HEK293T (cell line): ENCODE data around the gene MARF1.

Source experiments
- CTCF ChIA-PET: fragments of 350-600 bp; formaldehyde crosslinking; extraction: SDS; loops from one replicate; lab custom pipeline; 2021; ENCODE audit warnings: antibody characterized with exemption, inconsistent platforms; lab: Yijun Ruan, JAX
- POLR2A ChIA-PET: fragments of 350-600 bp; formaldehyde crosslinking; extraction: SDS; loops from one replicate; lab custom pipeline; 2020; ENCODE audit warnings: antibody characterized with exemption, inconsistent platforms; lab: Yijun Ruan, JAX
- DNase-seq: peaks from one replicate; pipeline ENCODE4 v3.0.0; 2012; ENCODE audit warnings: mixed read lengths; ENCODE audit errors: extremely low spot score
- ARNT ChIP-seq: fragments of 450-650 bp; IDR thresholded peaks from 2 replicates; pipeline ENCODE4 v1.6.1; 2017; ENCODE audit warnings: mild to moderate bottlenecking
- BHLHE40 ChIP-seq: fragments of 450-650 bp; IDR thresholded peaks from 2 replicates; pipeline ENCODE4 v1.6.1; 2016; ENCODE audit warnings: mild to moderate bottlenecking, moderate library complexity, borderline replicate concordance
- CTBP1 ChIP-seq: fragments of 450-650 bp; IDR thresholded peaks from 2 replicates; pipeline ENCODE4 v1.6.1; 2016; ENCODE audit warnings: borderline replicate concordance
- ELF4 ChIP-seq: fragments of 450-650 bp; IDR thresholded peaks from 2 replicates; pipeline ENCODE4 v1.6.1; 2017; ENCODE audit warnings: antibody characterized with exemption
- FOXA1 ChIP-seq: fragments of 450-650 bp; IDR thresholded peaks from 2 replicates; pipeline ENCODE4 v1.6.1; 2016; ENCODE audit warnings: mild to moderate bottlenecking
- FOXK2 ChIP-seq: fragments of 450-650 bp; IDR thresholded peaks from 2 replicates; pipeline ENCODE4 v1.6.1; 2016; ENCODE audit warnings: mild to moderate bottlenecking
- FOXM1 ChIP-seq: fragments of 450-650 bp; IDR thresholded peaks from 2 replicates; pipeline ENCODE4 v1.6.1; 2017; ENCODE audit warnings: mild to moderate bottlenecking, borderline replicate concordance
- HDGF ChIP-seq: fragments of 450-650 bp; IDR thresholded peaks from 2 replicates; pipeline ENCODE4 v1.6.1; 2017; ENCODE audit warnings: antibody characterized with exemption, borderline replicate concordance
- L3MBTL2 ChIP-seq: fragments of 450-650 bp; conservative IDR thresholded peaks from 2 replicates; pipeline ENCODE4 v1.6.1; 2016; ENCODE audit warnings: mild to moderate bottlenecking
- LEF1 ChIP-seq: fragments of 450-650 bp; IDR thresholded peaks from 2 replicates; pipeline ENCODE4 v1.6.1; 2017; ENCODE audit warnings: mild to moderate bottlenecking, borderline replicate concordance
- NFRKB ChIP-seq: fragments of 450-650 bp; IDR thresholded peaks from 2 replicates; pipeline ENCODE4 v1.6.1; 2016; ENCODE audit warnings: mild to moderate bottlenecking, moderate library complexity
- PKNOX1 ChIP-seq: fragments of 450-650 bp; IDR thresholded peaks from 2 replicates; pipeline ENCODE4 v1.6.1; 2016
- SP1 ChIP-seq: fragments of 450-650 bp; IDR thresholded peaks from 2 replicates; pipeline ENCODE4 v1.6.1; 2017
- SUZ12 ChIP-seq: fragments of 450-650 bp; IDR thresholded peaks from 2 replicates; pipeline ENCODE4 v1.6.1; 2016; ENCODE audit warnings: mild to moderate bottlenecking
- TARDBP ChIP-seq: fragments of 450-650 bp; IDR thresholded peaks from 2 replicates; pipeline ENCODE4 v1.6.1; 2016
- ZNF384 ChIP-seq: fragments of 450-650 bp; IDR thresholded peaks from 2 replicates; pipeline ENCODE4 v1.6.1; 2016

The MARF1 gene

GRCh38 chr16:15644267-15644961, 1.5 kb upstream of the MARF1 start:
- TF ChIP-seq ELF4, result no peak
- 0 out of 2 replicates have a peak, but pooled peaks have one; percentile 29 for TF ChIP-seq ZNF384
- no peak for TF ChIP-seq CTBP1
- POLR2A ChIA-PET, result interaction anchor here (0.7 to 1.1 kb wide), 4 partner anchors 9 to 111 kb away, joined by 3 to 4 read pairs (median 3); no protein-coding TSS in a partner anchor
- CTCF ChIA-PET, result interaction anchor here (0.7 kb wide), 1 partner anchor 61 kb away, joined by 3 read pairs; no protein-coding TSS in a partner anchor
- DNase-seq, result no peak

GRCh38 chr16:15643946-15644250, 944 bp upstream of the MARF1 start:
- POLR2A ChIA-PET, result interaction anchor here (0.7 to 1.5 kb wide), 5 partner anchors 9 to 114 kb away, joined by 3 to 4 read pairs (median 3); no protein-coding TSS in a partner anchor
- CTCF ChIA-PET, result interaction anchor here (0.7 kb wide), 1 partner anchor 61 kb away, joined by 3 read pairs; no protein-coding TSS in a partner anchor
- no peak for TF ChIP-seq SUZ12
- TF ChIP-seq ZNF384, result no peak
- TF ChIP-seq ELF4, result no peak
- no peak for TF ChIP-seq LEF1
- TF ChIP-seq L3MBTL2, result no peak
- no peak for TF ChIP-seq CTBP1
- TF ChIP-seq TARDBP, result no peak
- TF ChIP-seq FOXM1, result no peak
- TF ChIP-seq SP1, result no peak
- TF ChIP-seq FOXA1, result no peak
- no peak for TF ChIP-seq FOXK2
- TF ChIP-seq ARNT, result no peak
- no peak for TF ChIP-seq BHLHE40
- TF ChIP-seq NFRKB, result no peak
- TF ChIP-seq HDGF, result no peak
- TF ChIP-seq PKNOX1, result no peak

GRCh38 chr16:15642557-15643047, 352 bp downstream of the MARF1 start:
- TF ChIP-seq TARDBP (no peak), HDGF (no peak), CTBP1 (no peak), ZNF384 (no peak), ARNT (no peak), BHLHE40 (no peak), L3MBTL2 (no peak), SUZ12 (no peak), FOXA1 (no peak), LEF1 (no peak), ELF4 (no peak), PKNOX1 (no peak), FOXK2 (no peak)
- peak; percentile 69 for DNase-seq
- POLR2A ChIA-PET, result interaction anchor here (0.6 to 1.5 kb wide), 14 partner anchors 9 to 140 kb away, joined by 3 to 10 read pairs (median 3); no protein-coding TSS in a partner anchor
- CTCF ChIA-PET, result no interaction called here

More at GRCh38 chr16:15643946-15644250, 944 bp upstream of the MARF1 start:
- no peak for DNase-seq

GRCh38 chr16:15641753-15642556, 999 bp downstream of the MARF1 start:
- TF ChIP-seq ARNT, result no peak
- TF ChIP-seq PKNOX1, result no peak
- no peak for TF ChIP-seq ELF4
- no peak for TF ChIP-seq LEF1
- TF ChIP-seq SP1, result no peak
- no peak for TF ChIP-seq FOXK2
- no peak for TF ChIP-seq TARDBP
- no peak for TF ChIP-seq HDGF
- TF ChIP-seq BHLHE40, result no peak
- no peak for TF ChIP-seq FOXM1
- no peak for TF ChIP-seq NFRKB
- TF ChIP-seq FOXA1, result no peak
- no peak for TF ChIP-seq ZNF384
- TF ChIP-seq CTBP1, result no peak
- no peak for TF ChIP-seq L3MBTL2
- no peak for TF ChIP-seq SUZ12
- ChIA-PET CTCF (no interaction called here), POLR2A (interaction anchor here (1.1 to 1.4 kb wide), 7 partner anchors 8 to 140 kb away, joined by 3 to 10 read pairs (median 4); no protein-coding TSS in a partner anchor)
- DNase-seq, result no peak

DNA sequence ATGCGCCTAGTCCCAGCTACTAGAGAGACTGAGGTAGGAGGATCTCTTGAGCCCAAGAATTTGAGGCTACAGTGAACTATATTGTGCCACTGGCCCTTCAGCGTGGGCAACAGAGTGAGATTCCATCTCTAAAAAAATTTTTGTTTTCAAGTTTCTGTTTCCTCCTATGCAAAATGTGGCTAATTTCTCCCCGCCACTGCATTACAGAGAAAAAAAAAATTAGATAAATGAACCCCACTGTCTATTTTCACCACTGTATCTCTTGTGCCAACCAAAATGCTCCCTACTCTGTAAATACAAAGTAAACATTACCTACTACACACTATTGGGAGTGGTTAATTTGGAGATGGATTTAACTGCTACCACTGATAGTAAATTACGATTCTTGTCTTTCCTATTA, 2.0 kb downstream of the MARF1 start:
- ChIA-PET CTCF (no interaction called here), POLR2A (no interaction called here)
- no peak for TF ChIP-seq SP1
- no peak for TF ChIP-seq LEF1
- TF ChIP-seq ZNF384, result no peak
- TF ChIP-seq FOXA1, result no peak
- TF ChIP-seq ARNT, result no peak
- TF ChIP-seq PKNOX1, result no peak
- no peak for TF ChIP-seq ELF4
- TF ChIP-seq FOXM1, result no peak
- no peak for TF ChIP-seq CTBP1
- no peak for TF ChIP-seq BHLHE40
- TF ChIP-seq FOXK2, result no peak
- no peak for TF ChIP-seq SUZ12
- no peak for TF ChIP-seq NFRKB
- TF ChIP-seq HDGF, result no peak
- no peak for TF ChIP-seq TARDBP
- no peak for TF ChIP-seq L3MBTL2
- DNase-seq, result no peak
